CD4-positive, alpha-beta T cell treated with Interferon alpha-2 for 1 hour (primary cell): ENCODE data around the gene NEURL3.
"Not testable (repeated sequence)": the region's sequence is repeated elsewhere in the genome, so short reads cannot be mapped to it uniquely, and the experiment has no call there.

ENCODE experiments used
- DNase-seq, 2 donors: peaks; one replicate each; pipeline ENCODE4 v3.0.0-alpha.2; 2020 to 2022

NEURL3 gene

GRCh38 chr2:96506016-96506906 is 1.1 kb upstream of the NEURL3 start:
- no peak for DNase-seq

- no peak for DNase-seq
Observed at GRCh38 chr2:96503637-96504243, 1.4 kb downstream of the NEURL3 start.

GRCh38 chr2:96502891-96503636 is 2.1 kb downstream of the NEURL3 start:
- DNase-seq, result no peak

GRCh38 chr2:96501886-96502810 is 3.0 kb downstream of the NEURL3 start:
- DNase-seq, result no peak

GRCh38 chr2:96501471-96501874 is 3.7 kb downstream of the NEURL3 start:
- DNase-seq, result peak; percentile 24 to 48

- no peak for DNase-seq
Observed at GRCh38 chr2:96500385-96501066, 4.6 kb downstream of the NEURL3 start.

- DNase-seq, result no peak
Observed at GRCh38 chr2:96499061-96499960, 5.8 kb downstream of the NEURL3 start.

GRCh38 chr2:96498611-96499010 is 6.5 kb downstream of the NEURL3 start:
- not testable (repeated sequence) for DNase-seq

GRCh38 chr2:96498021-96498431 is 7.1 kb downstream of the NEURL3 start:
- DNase-seq, result no peak

GRCh38 chr2:96495982-96496629 is 9.1 kb downstream of the NEURL3 start:
- no peak for DNase-seq

- DNase-seq, result no peak
Observed at GRCh38 chr2:96494188-96494587, 11.0 kb downstream of the NEURL3 start.

- DNase-seq, result no peak
Observed at GRCh38 chr2:96493072-96493471, 12.1 kb downstream of the NEURL3 start.

GRCh38 chr2:96491860-96492497 is 13.2 kb downstream of the NEURL3 start:
- no peak for DNase-seq

- no peak for DNase-seq
Observed at GRCh38 chr2:96489663-96490062, 15.5 kb downstream of the NEURL3 start.

GRCh38 chr2:96489261-96489660 is 15.9 kb downstream of the NEURL3 start:
- DNase-seq, result no peak

- DNase-seq, result peak in 1 of 2 donors; percentile 48
Observed at GRCh38 chr2:96486696-96487095, 18.5 kb downstream of the NEURL3 start.

GRCh38 chr2:96485751-96486651 is 19.2 kb downstream of the NEURL3 start:
- DNase-seq, result peak; percentile 96

- DNase-seq, result no peak
Observed at GRCh38 chr2:96485350-96485749, 19.8 kb downstream of the NEURL3 start.

GRCh38 chr2:96484091-96484490 is 21.1 kb downstream of the NEURL3 start:
- no peak for DNase-seq
